DOHH2 (cell line): ENCODE data around the gene MYO1D.
"Not testable (repeated sequence)": the region's sequence is repeated elsewhere in the genome, so short reads cannot be mapped to it uniquely, and the experiment has no call there.

Experiments used
- H3F3A ChIP-seq: fragments of 200-600 bp; sonication (generic), shearing (Covaris generic); 2 replicates; pipeline ENCODE4 v1.6.0; 2016; ENCODE audit warnings: antibody characterized with exemption, mild to moderate bottlenecking; ENCODE audit not compliant: control insufficient read depth, insufficient read depth
- H3K27ac ChIP-seq: fragments of 200-600 bp; sonication (generic); 2 replicates; pipeline ENCODE4 v1.5.1; 2014; ENCODE audit warnings: low read depth, mild to moderate bottlenecking, low read length, moderate library complexity
- H3K27me3 ChIP-seq: fragments of 200-600 bp; sonication (generic); 2 replicates; pipeline ENCODE4 v1.6.1; 2014; ENCODE audit warnings: mild to moderate bottlenecking, low read length, mixed read lengths; ENCODE audit not compliant: control insufficient read depth
- H3K36me3 ChIP-seq: fragments of 200-600 bp; sonication (generic); 2 replicates; pipeline ENCODE4 v1.6.1; 2014; ENCODE audit warnings: mild to moderate bottlenecking, low read length, moderate library complexity, mixed read lengths; ENCODE audit not compliant: control insufficient read depth
- H3K4me1 ChIP-seq: fragments of 200-600 bp; sonication (generic); 2 replicates; pipeline ENCODE4 v1.6.1; 2014; ENCODE audit warnings: mild to moderate bottlenecking, low read length, mixed read lengths; ENCODE audit not compliant: control insufficient read depth
- H3K4me2 ChIP-seq: fragments of 200-600 bp; sonication (generic); 2 replicates; pipeline ENCODE4 v1.6.0; 2014; ENCODE audit warnings: mild to moderate bottlenecking, low read length, moderate library complexity
- H3K4me3 ChIP-seq: fragments of 200-600 bp; sonication (generic); 2 replicates; pipeline ENCODE4 v1.5.1; 2014; ENCODE audit warnings: mild to moderate bottlenecking, low read length, mixed read lengths
- H3K79me2 ChIP-seq: fragments of 200-600 bp; sonication (generic); 2 replicates; pipeline ENCODE4 v1.6.1; 2014; ENCODE audit warnings: mild to moderate bottlenecking, low read length, mixed read lengths; ENCODE audit not compliant: control insufficient read depth
- H3K9me2 ChIP-seq: fragments of 200-600 bp; sonication (generic); replicated peaks from 2 replicates; pipeline ENCODE4 v1.6.1; 2014; ENCODE audit warnings: mild to moderate bottlenecking, low read length, mixed read lengths; ENCODE audit not compliant: control insufficient read depth
- H3K9me3 ChIP-seq: fragments of 200-600 bp; sonication (generic); 2 replicates; pipeline ENCODE4 v1.6.1; 2014; ENCODE audit warnings: antibody characterized with exemption, low read length, mixed read lengths; ENCODE audit not compliant: control insufficient read depth, insufficient read depth
- H4K20me1 ChIP-seq: fragments of 200-600 bp; sonication (generic); 2 replicates; pipeline ENCODE4 v1.6.0; 2014; ENCODE audit warnings: low read depth, mild to moderate bottlenecking, antibody characterized with exemption, low read length, moderate library complexity; ENCODE audit not compliant: control insufficient read depth, insufficient read depth
- CTCF ChIP-seq: fragments of 200-600 bp; sonication (generic); IDR thresholded peaks from one replicate; pipeline ENCODE4 v1.5.1; 2014; ENCODE audit warnings: antibody characterized with exemption, mild to moderate bottlenecking, low read depth, low read length; ENCODE audit not compliant: poor library complexity, severe bottlenecking
- EZH2phosphoT487 ChIP-seq: fragments of 200-600 bp; sonication (generic); IDR thresholded peaks from 2 replicates; pipeline ENCODE4 v1.6.1; 2017; ENCODE audit warnings: borderline replicate concordance, mild to moderate bottlenecking, antibody characterized with exemption, low read length, moderate library complexity, mixed read lengths

Gene MYO1D

DNA sequence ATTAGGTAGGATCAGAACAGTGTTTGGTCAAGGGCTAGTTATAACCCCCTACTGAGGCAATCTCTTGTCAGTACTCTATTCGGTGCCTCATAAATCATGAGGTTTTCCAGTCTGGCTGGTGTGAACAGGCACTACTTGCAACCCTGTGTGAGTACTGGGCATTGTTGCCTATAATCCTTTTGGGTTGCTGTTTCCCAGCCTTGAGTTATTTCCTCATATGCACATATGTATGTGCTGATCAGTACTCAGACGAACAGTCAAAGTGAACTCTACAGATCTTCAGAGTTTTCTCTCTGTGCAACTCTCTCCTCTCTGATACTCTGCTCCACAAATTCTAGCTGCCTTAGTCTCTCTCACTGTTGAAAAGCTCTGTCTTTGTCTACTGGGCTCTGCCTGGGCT lies 225.8 kb downstream of the MYO1D start:
- Histone ChIP-seq H3K9me2 (no peaks in the 10 kb centered on the region), H3K36me3 (no peaks in the 10 kb centered on the region), H3K4me1 (no peaks in the 10 kb centered on the region), H3F3A (no peaks in the 10 kb centered on the region), H3K4me2 (no peak overlapping the region), H4K20me1 (no peaks in the 10 kb centered on the region), H3K4me3 (no peak overlapping the region), H3K27ac (no peak overlapping the region), H3K9me3 (peaks cover 4% of the 10 kb centered on the region; the same call in 1 of the 2 replicates), H3K79me2 (no peaks in the 10 kb centered on the region), H3K27me3 (no peaks in the 10 kb centered on the region; the same call in 1 of the 2 replicates)
- TF ChIP-seq CTCF (no peak), EZH2phosphoT487 (no peak)

DNA sequence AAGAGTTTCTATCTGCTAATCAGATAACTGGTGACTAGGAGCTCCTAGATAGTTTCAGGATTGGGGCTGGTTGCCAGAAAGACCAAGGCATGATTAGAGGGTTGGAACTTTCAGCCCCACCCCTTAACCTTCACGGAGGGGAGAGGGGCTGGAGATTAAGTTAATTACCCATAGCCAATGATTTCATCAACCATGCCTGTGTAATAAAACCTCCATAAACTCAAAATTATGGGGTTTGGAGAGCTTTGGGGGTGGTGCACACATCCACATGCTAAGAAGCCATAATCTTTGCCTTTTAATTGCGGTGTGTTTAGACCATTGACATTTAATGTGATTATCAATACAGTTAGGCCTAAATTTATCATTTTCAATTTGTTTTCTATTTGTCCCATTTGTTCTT lies 228.5 kb downstream of the MYO1D start:
- no peak overlapping the region for H3K27ac ChIP-seq
- no peaks in the 10 kb centered on the region for H3K36me3 ChIP-seq
- TF ChIP-seq CTCF (no peak), EZH2phosphoT487 (no peak)
- H3K4me2 ChIP-seq, result no peak overlapping the region
- no peaks in the 10 kb centered on the region for H3F3A ChIP-seq
- no peaks in the 10 kb centered on the region for H4K20me1 ChIP-seq
- no peaks in the 10 kb centered on the region for H3K9me2 ChIP-seq
- no peaks in the 10 kb centered on the region for H3K4me1 ChIP-seq
- no peaks in the 10 kb centered on the region for H3K27me3 ChIP-seq
- H3K9me3 ChIP-seq, result peaks cover 4% of the 10 kb centered on the region; the same call in 1 of the 2 replicates
- no peak overlapping the region for H3K4me3 ChIP-seq
- H3K79me2 ChIP-seq, result no peaks in the 10 kb centered on the region

GRCh38 chr17:32646941-32647340 lies 230.0 kb downstream of the MYO1D start:
- peaks cover 4% of the 10 kb centered on the region; the same call in 1 of the 2 replicates for H3K9me3 ChIP-seq
- H3K4me3 ChIP-seq, result no peak overlapping the region
- H3K27me3 ChIP-seq, result no peaks in the 10 kb centered on the region
- H3K9me2 ChIP-seq, result no peaks in the 10 kb centered on the region
- no peak overlapping the region for H3K27ac ChIP-seq
- H3K4me2 ChIP-seq, result no peak overlapping the region
- no peaks in the 10 kb centered on the region for H4K20me1 ChIP-seq
- H3K79me2 ChIP-seq, result no peaks in the 10 kb centered on the region
- no peaks in the 10 kb centered on the region for H3F3A ChIP-seq
- no peaks in the 10 kb centered on the region for H3K4me1 ChIP-seq
- TF ChIP-seq CTCF, result no peak
- no peaks in the 10 kb centered on the region for H3K36me3 ChIP-seq

DNA sequence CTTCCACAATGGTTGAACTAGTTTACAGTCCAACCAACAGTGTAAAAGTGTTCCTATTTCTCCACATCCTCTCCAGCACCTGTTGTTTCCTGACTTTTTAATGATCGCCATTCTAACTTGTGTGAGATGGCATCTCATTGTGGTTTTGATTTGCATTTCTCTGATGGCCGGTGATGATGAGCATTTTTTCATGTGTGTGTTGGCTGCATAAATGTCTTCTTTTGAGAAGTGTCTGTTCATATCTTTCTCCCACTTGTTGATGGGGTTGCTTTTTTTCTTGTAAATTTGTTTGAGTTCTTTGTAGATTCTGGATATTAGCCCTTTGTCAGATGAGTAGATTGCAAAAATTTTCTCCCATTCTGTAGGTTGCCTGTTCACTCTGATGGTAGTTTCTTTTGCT lies 235.4 kb downstream of the MYO1D start:
- not testable (repeated sequence) for H3K27ac ChIP-seq

More for the DNA sequence above, 235.4 kb downstream of the MYO1D start:
- not testable (repeated sequence) for H3K27me3 ChIP-seq, H3K4me1 ChIP-seq, H3F3A ChIP-seq, H3K9me2 ChIP-seq, H3K4me2 ChIP-seq, H3K36me3 ChIP-seq, H3K9me3 ChIP-seq, H4K20me1 ChIP-seq, H3K79me2 ChIP-seq, H3K4me3 ChIP-seq
